Iris pigment epithelial cell (primary cell): ENCODE data around the gene NPEPPS.
A peak's percentile ranks its signal among the peaks of the same experiment; 100 is the strongest.
"Not testable (repeated sequence)": the region's sequence is repeated elsewhere in the genome, so short reads cannot be mapped to it uniquely, and the experiment has no call there.

Experiments used
- DNase-seq: peaks from one replicate; pipeline ENCODE4 v3.0.0-alpha.2; 2011; ENCODE audit warnings: low read depth

The NPEPPS gene, protein sequence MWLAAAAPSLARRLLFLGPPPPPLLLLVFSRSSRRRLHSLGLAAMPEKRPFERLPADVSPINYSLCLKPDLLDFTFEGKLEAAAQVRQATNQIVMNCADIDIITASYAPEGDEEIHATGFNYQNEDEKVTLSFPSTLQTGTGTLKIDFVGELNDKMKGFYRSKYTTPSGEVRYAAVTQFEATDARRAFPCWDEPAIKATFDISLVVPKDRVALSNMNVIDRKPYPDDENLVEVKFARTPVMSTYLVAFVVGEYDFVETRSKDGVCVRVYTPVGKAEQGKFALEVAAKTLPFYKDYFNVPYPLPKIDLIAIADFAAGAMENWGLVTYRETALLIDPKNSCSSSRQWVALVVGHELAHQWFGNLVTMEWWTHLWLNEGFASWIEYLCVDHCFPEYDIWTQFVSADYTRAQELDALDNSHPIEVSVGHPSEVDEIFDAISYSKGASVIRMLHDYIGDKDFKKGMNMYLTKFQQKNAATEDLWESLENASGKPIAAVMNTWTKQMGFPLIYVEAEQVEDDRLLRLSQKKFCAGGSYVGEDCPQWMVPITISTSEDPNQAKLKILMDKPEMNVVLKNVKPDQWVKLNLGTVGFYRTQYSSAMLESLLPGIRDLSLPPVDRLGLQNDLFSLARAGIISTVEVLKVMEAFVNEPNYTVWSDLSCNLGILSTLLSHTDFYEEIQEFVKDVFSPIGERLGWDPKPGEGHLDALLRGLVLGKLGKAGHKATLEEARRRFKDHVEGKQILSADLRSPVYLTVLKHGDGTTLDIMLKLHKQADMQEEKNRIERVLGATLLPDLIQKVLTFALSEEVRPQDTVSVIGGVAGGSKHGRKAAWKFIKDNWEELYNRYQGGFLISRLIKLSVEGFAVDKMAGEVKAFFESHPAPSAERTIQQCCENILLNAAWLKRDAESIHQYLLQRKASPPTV

GRCh38 chr17:47530557-47531232 lies at the start of gene NPEPPS:
TSS of gene NPEPPS (plus strand) at chr17:47531108. CDS start at chr17:47531301, 193 bp downstream.
- DNase-seq = peak; percentile 84

- DNase-seq = peak; percentile 13
These were observed 39.1 kb upstream of the NPEPPS start for GRCh38 chr17:47491841-47492212.

DNA sequence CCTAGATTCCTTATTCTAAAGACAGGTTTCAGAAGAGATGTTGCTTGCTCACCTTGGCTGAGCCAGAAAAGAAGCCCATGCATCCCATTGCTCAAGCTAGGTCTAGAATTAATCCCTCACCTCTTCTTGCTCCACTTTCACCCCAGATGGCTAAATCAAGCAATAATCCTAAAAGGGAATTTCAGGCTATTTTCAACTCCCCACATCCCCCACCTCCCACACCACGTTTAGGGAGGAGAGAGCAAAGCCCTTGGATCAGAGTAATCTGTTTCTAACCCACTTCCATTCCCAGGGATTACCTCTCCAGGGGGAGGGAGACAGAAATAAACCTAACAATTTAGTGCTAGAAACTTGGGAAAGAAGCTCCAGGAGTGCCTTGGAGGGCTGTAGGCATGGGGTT lies 31.8 kb upstream of the NPEPPS start:
- not testable (repeated sequence) for DNase-seq

- DNase-seq = not testable (repeated sequence)
These were observed 31.4 kb upstream of the NPEPPS start for GRCh38 chr17:47499494-47499893.

- peak; percentile 25 for DNase-seq
These were observed 30.3 kb upstream of the NPEPPS start for GRCh38 chr17:47500620-47501019.

- DNase-seq = peak; percentile 35
These were observed 28.7 kb upstream of the NPEPPS start for GRCh38 chr17:47502122-47502731.

GRCh38 chr17:47502776-47503455 lies 28.0 kb upstream of the NPEPPS start:
- peak; percentile 27 for DNase-seq

- not testable (repeated sequence) for DNase-seq
These were observed 19.2 kb upstream of the NPEPPS start for GRCh38 chr17:47511701-47512146.

DNA sequence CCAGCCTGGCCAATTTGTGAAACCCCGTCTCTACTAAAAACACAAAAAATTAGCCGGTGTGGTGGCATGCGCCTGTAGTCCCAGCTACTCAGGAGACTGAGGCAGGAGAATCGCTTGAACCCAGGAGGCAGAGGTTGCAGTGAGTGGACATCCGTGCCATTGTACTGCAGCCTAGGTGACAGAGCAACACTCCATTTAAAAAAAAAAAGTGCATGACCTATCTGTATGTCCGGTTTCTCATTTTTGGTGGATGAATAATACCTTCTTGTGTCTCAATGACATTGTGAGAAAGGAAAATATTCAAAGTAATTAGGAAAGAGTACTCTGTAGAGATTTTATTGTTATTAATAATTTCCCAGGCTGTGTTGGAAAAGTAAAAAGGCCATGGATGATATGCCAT lies 17.6 kb upstream of the NPEPPS start:
- peak; percentile 22 for DNase-seq

DNA sequence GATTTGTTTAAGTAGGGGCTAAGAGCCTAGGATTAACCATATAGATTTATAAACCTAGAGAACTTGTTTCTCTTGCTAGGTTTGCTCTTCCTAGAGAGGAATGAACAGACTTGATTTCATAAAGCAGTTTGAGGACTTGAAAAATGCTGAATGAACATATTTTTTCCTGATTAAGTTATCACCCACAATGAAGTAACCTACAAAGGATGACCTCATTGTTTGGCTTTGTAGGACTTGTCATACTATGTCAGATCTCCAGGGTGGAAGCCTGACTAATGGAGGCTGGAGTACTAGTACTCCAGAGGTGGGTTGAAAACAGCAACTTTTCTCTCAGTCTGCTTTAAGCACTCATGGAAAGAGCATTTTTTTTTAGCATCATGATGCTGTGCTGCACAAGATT lies 12.0 kb upstream of the NPEPPS start:
- peak; percentile 24 for DNase-seq

DNA sequence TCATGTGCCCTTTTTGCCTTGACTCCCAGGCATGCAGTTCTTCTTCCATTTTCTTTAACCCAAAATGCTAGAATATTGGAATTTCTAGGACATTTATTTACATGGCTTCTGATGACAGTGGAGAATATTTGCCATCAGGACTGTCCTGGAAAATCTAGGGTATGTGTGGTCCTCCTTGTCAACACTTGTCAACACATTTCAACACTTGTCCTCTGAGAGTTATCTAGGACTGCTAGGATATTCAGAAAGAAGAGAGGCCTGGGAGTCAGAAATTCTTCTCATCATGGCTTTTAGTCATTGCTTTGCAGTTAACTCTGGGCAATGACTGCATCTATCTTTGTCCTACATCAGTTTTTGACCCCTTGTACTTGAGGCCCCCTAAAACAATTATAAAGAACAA lies 11.5 kb upstream of the NPEPPS start:
- not testable (repeated sequence) for DNase-seq

DNA sequence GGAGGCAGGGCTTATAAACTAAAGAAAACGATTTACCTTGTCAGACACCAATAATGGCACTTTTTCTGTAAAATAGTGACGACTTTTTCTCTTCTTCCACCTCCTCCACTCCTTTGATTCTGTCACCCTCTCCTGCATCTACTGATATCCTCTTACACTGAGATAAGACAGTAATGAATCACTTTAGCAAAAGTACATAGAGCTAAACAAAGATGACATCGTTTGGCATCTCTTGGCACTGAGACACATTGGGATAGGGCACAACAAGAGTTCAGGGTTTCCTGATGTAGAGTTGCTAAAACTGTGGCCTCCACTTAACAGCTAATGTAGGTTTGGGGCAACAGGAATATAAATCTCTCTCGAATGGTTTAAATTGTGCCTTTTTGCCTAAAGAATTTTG lies 10.6 kb upstream of the NPEPPS start:
- not testable (repeated sequence) for DNase-seq

- DNase-seq = not testable (repeated sequence)
These were observed 9.5 kb upstream of the NPEPPS start for GRCh38 chr17:47521434-47521833.

- DNase-seq = not testable (repeated sequence)
These were observed 8.6 kb upstream of the NPEPPS start for GRCh38 chr17:47522341-47522740.

DNA sequence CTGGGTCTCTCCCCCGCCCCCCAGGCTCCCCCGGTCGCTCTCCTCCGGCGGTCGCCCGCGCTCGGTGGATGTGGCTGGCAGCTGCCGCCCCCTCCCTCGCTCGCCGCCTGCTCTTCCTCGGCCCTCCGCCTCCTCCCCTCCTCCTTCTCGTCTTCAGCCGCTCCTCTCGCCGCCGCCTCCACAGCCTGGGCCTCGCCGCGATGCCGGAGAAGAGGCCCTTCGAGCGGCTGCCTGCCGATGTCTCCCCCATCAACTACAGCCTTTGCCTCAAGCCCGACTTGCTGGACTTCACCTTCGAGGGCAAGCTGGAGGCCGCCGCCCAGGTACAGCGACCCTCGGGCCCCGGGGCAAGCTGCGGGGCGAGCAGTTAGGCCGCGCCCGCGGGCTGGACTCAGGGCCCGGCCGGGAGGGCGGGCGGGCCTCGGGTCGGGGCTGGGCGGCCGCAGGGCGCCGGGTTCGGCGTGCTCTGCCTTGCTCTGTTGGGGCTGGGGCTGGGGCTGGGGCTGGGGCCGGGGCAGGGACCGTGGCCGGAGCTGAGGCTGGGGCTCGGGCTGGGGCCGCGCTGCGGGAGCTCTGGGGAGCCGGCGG lies 419 bp downstream of the NPEPPS start:
- DNase-seq = not testable (repeated sequence)

GRCh38 chr17:47539085-47539484 lies 8.2 kb downstream of the NPEPPS start:
- DNase-seq = peak; percentile 37

GRCh38 chr17:47541676-47542075 lies 10.8 kb downstream of the NPEPPS start:
- not testable (repeated sequence) for DNase-seq

DNA sequence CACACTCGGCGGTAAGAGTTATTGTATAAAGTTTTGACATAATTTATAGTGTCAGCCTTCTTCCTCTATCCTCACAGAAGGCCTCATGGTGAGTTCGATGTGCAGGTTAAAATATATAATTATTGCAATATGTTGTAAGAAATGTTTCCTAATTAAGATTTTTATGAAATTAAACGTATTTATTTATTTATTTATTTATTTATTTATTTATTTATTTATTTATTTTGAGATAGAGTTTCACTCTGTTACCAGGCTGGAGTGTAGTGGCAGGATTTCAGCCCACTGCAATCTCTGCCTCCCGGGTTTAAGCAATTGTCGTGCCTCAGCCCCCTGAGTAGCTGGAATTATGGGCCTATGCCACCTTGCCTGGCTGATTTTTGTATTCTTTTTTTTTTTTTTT lies 13.4 kb downstream of the NPEPPS start:
- not testable (repeated sequence) for DNase-seq

GRCh38 chr17:47554733-47555132 lies 23.8 kb downstream of the NPEPPS start:
- peak; percentile 3 for DNase-seq

- not testable (repeated sequence) for DNase-seq
These were observed 25.2 kb downstream of the NPEPPS start for GRCh38 chr17:47556108-47556507.
